Lung (tissue), 12 donors: ENCODE measurements around the gene RASAL2. TPM values are rescaled to one million over a fixed set of nuclear protein-coding genes. Genes with fewer than 3 reads are reported as not detected.

ENCODE experiments used
- ATAC-seq: fragments of 200-7000 bp; cut with Tn5 transposase; one replicate; pipeline ENCODE4 v1.9.1; 2020; ENCODE audit warnings: moderate number of reproducible peaks; ENCODE audit not compliant: insufficient read depth, low FRiP score
- DNase-seq, 3 donors: peaks; one replicate each; pipeline ENCODE4 v3.0.0-alpha.2; 2013 to 2017
- H3K27ac ChIP-seq, 2 donors: one replicate each; pipeline ENCODE4 v1.5.1; 2013; ENCODE audit warnings: mild to moderate bottlenecking in 2 of 2, moderate library complexity in 2 of 2, control low read depth in 1 of 2, inconsistent platforms in 1 of 2, low read depth in 1 of 2, low read length in 1 of 2
- H3K27me3 ChIP-seq, 3 donors: one replicate each; pipeline ENCODE4 v1.5.1; 2013; ENCODE audit warnings: low read length in 2 of 3; ENCODE audit not compliant: control insufficient read depth in 3 of 3, insufficient read depth in 3 of 3
- H3K36me3 ChIP-seq, 4 donors: one replicate each; pipeline ENCODE4 v1.5.1; 2013; ENCODE audit warnings: low read length in 4 of 4, mild to moderate bottlenecking in 1 of 4, moderate library complexity in 1 of 4; ENCODE audit not compliant: control insufficient read depth in 4 of 4, insufficient read depth in 4 of 4
- H3K4me1 ChIP-seq, 5 donors: one replicate each; pipeline ENCODE4 v1.5.1; 2013; ENCODE audit warnings: low read length in 5 of 5, mild to moderate bottlenecking in 2 of 5, moderate library complexity in 1 of 5; ENCODE audit not compliant: control insufficient read depth in 5 of 5, insufficient read depth in 5 of 5
- H3K4me3 ChIP-seq: one replicate; pipeline ENCODE4 v1.5.1; 2013; ENCODE audit warnings: mild to moderate bottlenecking, control low read depth, moderate library complexity
- H3K9ac ChIP-seq, 2 donors: one replicate each; pipeline ENCODE4 v1.5.1; 2013; ENCODE audit warnings: low read length in 2 of 2, control low read depth in 1 of 2; ENCODE audit not compliant: insufficient read depth in 1 of 2
- H3K9me3 ChIP-seq, 4 donors: one replicate each; pipeline ENCODE4 v1.5.1; 2013; ENCODE audit warnings: low read length in 3 of 4, mild to moderate bottlenecking in 1 of 4, moderate library complexity in 1 of 4; ENCODE audit not compliant: control insufficient read depth in 4 of 4, insufficient read depth in 3 of 4
- CTCF ChIP-seq: IDR thresholded peaks from 2 replicates; pipeline ENCODE4 v1.5.1; 2012; ENCODE audit warnings: mild to moderate bottlenecking; ENCODE audit errors: control extremely low read depth, extremely low read depth
- WGBS, 2 donors: extraction: QIAGEN DNeasy Blood & Tissue Kit; methylation state at CpG; one replicate each; pipeline ENCODE4 v1.1.7; 2013; 5-methylcytosine and 5-hydroxymethylcytosine counted together
- polyA plus RNA-seq, 2 donors: library from polyadenylated mRNA; stranded (reverse); fragments of 200-250 nt; gene quantifications; one replicate each; pipeline ENCODE4 v1.2.1, GENCODE V29; 2013
- total RNA-seq, 2 donors: library from RNA; depleted of rRNA in 1 of 2; stranded (reverse); fragments of >200 nt in 1 of 2; gene quantifications; one replicate each; pipeline ENCODE4 v1.2.1, GENCODE V29; 2014 to 2021
- donor health status: control.
- donor health status: control.
- donor health status: Bipolar disorder and iron deficiency.
- donor health status: healthy.
- donor health status: DM: yes; HTN: yes; CAD: no.

RASAL2 gene
- total and polyA plus RNA-seq, 4 donors = 4.9 to 34.8 (median 15.8) TPM

- Histone ChIP-seq H3K27ac (no peak overlapping the region), H3K4me1 (peaks cover 0 to 13% (median 0%) of the 10 kb centered on the region in 5 donors), H3K27me3 (no peaks in the 10 kb centered on the region), H3K9me3 (no peaks in the 10 kb centered on the region), H3K9ac (no peak overlapping the region), H3K36me3 (no peaks in the 10 kb centered on the region), H3K4me3 (no peak overlapping the region)
- WGBS, 2 donors = 78 to 87% methylated on average over 3 of the region's 3 CpGs
- no peak for TF ChIP-seq CTCF
- DNase-seq (no peak), ATAC-seq (no peak)
These were observed 79.0 kb downstream of the RASAL2 start for GRCh38 chr1:178172939-178173338.

DNA sequence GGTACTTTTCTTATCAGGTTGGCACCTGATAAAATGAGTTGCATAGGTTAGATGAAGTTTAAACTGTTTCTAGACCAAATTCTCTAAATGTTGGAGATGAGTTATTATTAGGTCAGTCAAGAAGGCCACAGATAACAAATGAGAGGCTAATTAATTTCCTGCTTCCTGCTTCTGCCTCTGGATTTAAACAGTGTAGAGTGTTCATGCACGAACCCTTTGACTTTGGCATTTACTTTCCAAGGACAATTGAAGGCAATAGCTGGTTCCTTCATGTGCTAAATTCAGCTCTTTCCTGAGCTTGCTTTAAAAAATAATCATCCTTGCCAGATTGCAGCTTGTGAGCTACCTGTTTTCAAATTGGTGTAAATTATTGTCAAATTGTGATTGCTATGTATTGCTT is 80.6 kb downstream of the RASAL2 start:
- H3K27ac ChIP-seq = peak overlapping the region in 1 of 2 donors; percentile 3
- no peak for TF ChIP-seq CTCF
- no peak overlapping the region for H3K4me3 ChIP-seq
- no peaks in the 10 kb centered on the region for H3K27me3 ChIP-seq
- H3K36me3 ChIP-seq = no peaks in the 10 kb centered on the region
- H3K9ac ChIP-seq = no peak overlapping the region
- H3K4me1 ChIP-seq = peaks cover 0 to 13% (median 0%) of the 10 kb centered on the region in 5 donors
- no peaks in the 10 kb centered on the region for H3K9me3 ChIP-seq
- no peak for ATAC-seq
- peak in 1 of 3 donors; percentile 22 for DNase-seq
- whole genome bisulfite sequencing, 2 donors = 44 to 59% methylated on average over 1 of the region's 1 CpG

- ATAC-seq (no peak), DNase-seq (no peak)
- WGBS, 2 donors = 95% methylated on average over 10 of the region's 10 CpGs
- no peak overlapping the region for H3K9ac ChIP-seq
- H3K4me3 ChIP-seq = no peak overlapping the region
- H3K4me1 ChIP-seq = peaks cover 0 to 2% (median 0%) of the 10 kb centered on the region in 5 donors
- H3K9me3 ChIP-seq = no peaks in the 10 kb centered on the region
- no peaks in the 10 kb centered on the region for H3K27me3 ChIP-seq
- no peak for TF ChIP-seq CTCF
- H3K27ac ChIP-seq = no peak overlapping the region
- H3K36me3 ChIP-seq = no peaks in the 10 kb centered on the region
These were observed 86.5 kb downstream of the RASAL2 start for GRCh38 chr1:178180405-178180804.

GRCh38 chr1:178183796-178184195 is 89.9 kb downstream of the RASAL2 start:
- no peak for ATAC-seq
- H3K27ac ChIP-seq = no peak overlapping the region
- TF ChIP-seq CTCF = no peak

More at GRCh38 chr1:178183796-178184195, 89.9 kb downstream of the RASAL2 start:
- Histone ChIP-seq H3K4me1 (peaks cover 0 to 11% (median 0%) of the 10 kb centered on the region in 5 donors), H3K9ac (no peak overlapping the region), H3K36me3 (no peaks in the 10 kb centered on the region), H3K9me3 (no peaks in the 10 kb centered on the region), H3K27me3 (no peaks in the 10 kb centered on the region), H3K4me3 (no peak overlapping the region)
- no peak for DNase-seq
